K562 (cell line): ENCODE data around the gene CLDN7.

ENCODE experiments used
- MTA3 ChIP-seq: fragments of 450-650 bp; formaldehyde crosslinking; IDR thresholded peaks from 2 replicates; pipeline ENCODE4 v1.6.1; 2017; ENCODE audit warnings: mild to moderate bottlenecking, borderline replicate concordance
- POLR2A ChIP-seq: fragments of 450-650 bp; conservative IDR thresholded peaks from 2 replicates; pipeline ENCODE4 v1.6.1; 2016
- ZNF780A ChIP-seq: fragments of 250-450 bp; sonication (Bioruptor Pico); IDR thresholded peaks from 2 replicates; pipeline ENCODE4 v1.5.0; 2021; ENCODE audit warnings: mild to moderate bottlenecking
- TF ChIP-seq, protein P1 (sequence below), 3 experiments: IDR thresholded peaks in 2 of 3; conservative IDR thresholded peaks in 1 of 3; 2 replicates each; pipeline ENCODE4 v1.5.1; 2011 to 2012; ENCODE audit warnings: low read length in 3 of 3, mild to moderate bottlenecking in 3 of 3, control low read depth in 2 of 3, improper control_type of control experiment in 1 of 3, inconsistent platforms in 1 of 3, low read depth in 1 of 3, mixed read lengths in 1 of 3, moderate library complexity in 1 of 3; ENCODE audit not compliant: insufficient read depth in 2 of 3

DNA sequence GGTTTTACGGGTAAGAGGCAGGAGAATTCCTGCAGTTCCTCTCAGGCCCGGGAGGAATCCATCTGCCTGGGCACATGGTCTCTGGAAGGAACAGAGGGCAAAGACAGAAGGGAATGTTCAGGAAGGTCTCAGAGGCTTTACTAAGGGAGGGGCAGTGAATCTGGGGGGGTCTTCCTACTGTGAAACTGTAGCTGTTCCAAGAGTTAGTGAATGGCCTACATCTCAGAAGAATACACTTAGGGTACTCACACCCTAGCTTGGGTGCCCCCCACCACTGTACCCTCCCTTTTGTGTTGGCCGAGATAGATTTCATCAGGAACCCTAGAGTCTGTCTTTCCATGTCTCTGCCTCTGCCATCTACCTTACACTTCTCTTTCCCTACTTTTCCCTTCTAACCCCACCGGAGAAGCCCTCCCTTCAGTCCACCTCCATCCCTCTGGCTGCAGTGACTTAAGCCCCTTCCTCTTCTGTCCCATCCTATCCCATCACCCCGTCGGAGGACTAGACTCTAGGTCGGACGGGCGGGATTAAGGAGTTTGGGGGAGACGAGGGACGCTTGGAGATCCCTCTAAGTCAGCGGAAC, 43.0 kb downstream of the CLDN7 start:
- TF ChIP-seq, protein P1, sequence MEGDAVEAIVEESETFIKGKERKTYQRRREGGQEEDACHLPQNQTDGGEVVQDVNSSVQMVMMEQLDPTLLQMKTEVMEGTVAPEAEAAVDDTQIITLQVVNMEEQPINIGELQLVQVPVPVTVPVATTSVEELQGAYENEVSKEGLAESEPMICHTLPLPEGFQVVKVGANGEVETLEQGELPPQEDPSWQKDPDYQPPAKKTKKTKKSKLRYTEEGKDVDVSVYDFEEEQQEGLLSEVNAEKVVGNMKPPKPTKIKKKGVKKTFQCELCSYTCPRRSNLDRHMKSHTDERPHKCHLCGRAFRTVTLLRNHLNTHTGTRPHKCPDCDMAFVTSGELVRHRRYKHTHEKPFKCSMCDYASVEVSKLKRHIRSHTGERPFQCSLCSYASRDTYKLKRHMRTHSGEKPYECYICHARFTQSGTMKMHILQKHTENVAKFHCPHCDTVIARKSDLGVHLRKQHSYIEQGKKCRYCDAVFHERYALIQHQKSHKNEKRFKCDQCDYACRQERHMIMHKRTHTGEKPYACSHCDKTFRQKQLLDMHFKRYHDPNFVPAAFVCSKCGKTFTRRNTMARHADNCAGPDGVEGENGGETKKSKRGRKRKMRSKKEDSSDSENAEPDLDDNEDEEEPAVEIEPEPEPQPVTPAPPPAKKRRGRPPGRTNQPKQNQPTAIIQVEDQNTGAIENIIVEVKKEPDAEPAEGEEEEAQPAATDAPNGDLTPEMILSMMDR (IDR thresholded peaks at IDR 0.05 in 2 of 3, conservative IDR thresholded peaks at IDR 0.05 in 1 of 3; ENCODE audit: insufficient read depth in 2 of 3, low read depth in 1 of 3, low read length in 3 of 3), result no peak
- TF ChIP-seq POLR2A (no peak), ZNF780A (CRISPR knock-in tag) (no peak), MTA3 (no peak)
